OCI-LY1 (cell line): Measurements from ENCODE around the gene EIF6.

ENCODE experiments used
- H2AFZ ChIP-seq: fragments of 200-600 bp; sonication (generic), shearing (Covaris generic); 2 replicates; pipeline ENCODE4 v1.6.0; 2014; ENCODE audit warnings: antibody characterized with exemption, mild to moderate bottlenecking, low read length
- H3F3A ChIP-seq: fragments of 200-600 bp; sonication (generic), shearing (Covaris generic); 2 replicates; pipeline ENCODE4 v1.6.0; 2014; ENCODE audit warnings: mild to moderate bottlenecking, antibody characterized with exemption, low read length, moderate library complexity; ENCODE audit not compliant: insufficient read depth
- H3K27ac ChIP-seq: fragments of 200-600 bp; sonication (generic); 2 replicates; pipeline ENCODE4 v1.5.1; 2014; ENCODE audit warnings: low read length, mixed run types, mild to moderate bottlenecking, low read depth; ENCODE audit not compliant: poor library complexity, severe bottlenecking
- H3K27me3 ChIP-seq: fragments of 200-600 bp; sonication (generic); 2 replicates; pipeline ENCODE4 v1.6.0; 2014; ENCODE audit warnings: antibody characterized with exemption, mild to moderate bottlenecking, low read length, moderate library complexity; ENCODE audit not compliant: insufficient read depth
- H3K36me3 ChIP-seq: fragments of 200-600 bp; sonication (generic); 2 replicates; pipeline ENCODE4 v1.6.1; 2014; ENCODE audit warnings: mild to moderate bottlenecking, antibody characterized with exemption, low read length, moderate library complexity, mixed read lengths; ENCODE audit not compliant: insufficient read depth
- H3K4me1 ChIP-seq: fragments of 200-600 bp; sonication (generic); 2 replicates; pipeline ENCODE4 v1.5.1; 2014; ENCODE audit warnings: mild to moderate bottlenecking, low read length, moderate library complexity; ENCODE audit not compliant: insufficient read depth, severe bottlenecking
- H3K4me2 ChIP-seq: fragments of 200-600 bp; sonication (generic), shearing (Covaris generic); 2 replicates; pipeline ENCODE4 v1.6.1; 2014; ENCODE audit warnings: low read length
- H3K4me3 ChIP-seq: fragments of 200-600 bp; sonication (generic); 2 replicates; pipeline ENCODE4 v1.5.1; 2014; ENCODE audit warnings: low read length, low read depth, mild to moderate bottlenecking, mixed read lengths; ENCODE audit not compliant: poor library complexity, severe bottlenecking
- H3K79me2 ChIP-seq: fragments of 200-600 bp; shearing (Covaris generic); 2 replicates; pipeline ENCODE4 v1.6.1; 2016; ENCODE audit warnings: mixed run types, low read length, mixed read lengths; ENCODE audit not compliant: insufficient read depth
- H3K9ac ChIP-seq: fragments of 200-600 bp; sonication (generic), shearing (Covaris generic); 2 replicates; pipeline ENCODE4 v1.6.1; 2014; ENCODE audit warnings: mild to moderate bottlenecking, low read length, mixed read lengths
- H3K9me2 ChIP-seq: fragments of 200-600 bp; sonication (generic), shearing (Covaris generic); 2 replicates; pipeline ENCODE4 v1.6.1; 2014; ENCODE audit warnings: low read depth, mild to moderate bottlenecking, low read length, mixed read lengths
- H3K9me3 ChIP-seq: fragments of 200-600 bp; shearing (Covaris generic); 2 replicates; pipeline ENCODE4 v1.6.1; 2014; ENCODE audit warnings: low read length, mixed read lengths
- H4K20me1 ChIP-seq: fragments of 200-600 bp; sonication (generic), shearing (Covaris generic); 2 replicates; pipeline ENCODE4 v1.6.0; 2016; ENCODE audit warnings: mild to moderate bottlenecking, low read length; ENCODE audit not compliant: insufficient read depth
- EZH2 ChIP-seq: fragments of 200-600 bp; sonication (generic), shearing (Covaris generic); IDR thresholded peaks from 2 replicates; pipeline ENCODE4 v1.8.0; 2017; ENCODE audit warnings: borderline replicate concordance, mixed run types, mild to moderate bottlenecking, antibody characterized with exemption, low read length, moderate library complexity, mixed read lengths
- TF ChIP-seq, protein P1 (sequence below): fragments of 200-600 bp; sonication (generic), shearing (Covaris generic); IDR thresholded peaks from 2 replicates; pipeline ENCODE4 v1.5.1; 2017; ENCODE audit warnings: mild to moderate bottlenecking, antibody characterized with exemption, low read length, moderate library complexity, mixed read lengths

EIF6 gene

DNA sequence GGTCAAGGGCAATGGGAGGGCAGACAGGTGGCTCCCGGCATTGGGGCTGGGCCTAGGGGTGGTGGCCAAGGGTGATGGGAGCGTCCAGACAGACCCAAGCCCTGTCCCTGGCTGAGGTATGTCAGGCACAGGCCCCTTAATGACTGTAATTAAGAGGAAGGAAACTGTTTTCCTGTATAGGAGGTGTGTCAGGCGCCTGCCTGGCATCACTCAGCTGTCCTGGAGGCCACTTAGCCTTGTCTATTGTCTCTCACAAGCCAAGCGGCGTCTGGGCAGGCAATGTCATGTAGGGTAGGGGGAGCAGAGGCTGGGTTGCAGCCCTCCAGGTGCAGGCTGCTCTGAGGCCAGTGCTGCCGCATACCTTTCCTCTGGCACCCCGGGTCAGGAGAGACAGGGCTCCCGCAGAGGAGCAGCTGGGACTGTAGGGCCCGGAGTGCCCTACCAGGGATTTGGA is 11.6 kb upstream of the EIF6 start:
- TF ChIP-seq, protein P1, sequence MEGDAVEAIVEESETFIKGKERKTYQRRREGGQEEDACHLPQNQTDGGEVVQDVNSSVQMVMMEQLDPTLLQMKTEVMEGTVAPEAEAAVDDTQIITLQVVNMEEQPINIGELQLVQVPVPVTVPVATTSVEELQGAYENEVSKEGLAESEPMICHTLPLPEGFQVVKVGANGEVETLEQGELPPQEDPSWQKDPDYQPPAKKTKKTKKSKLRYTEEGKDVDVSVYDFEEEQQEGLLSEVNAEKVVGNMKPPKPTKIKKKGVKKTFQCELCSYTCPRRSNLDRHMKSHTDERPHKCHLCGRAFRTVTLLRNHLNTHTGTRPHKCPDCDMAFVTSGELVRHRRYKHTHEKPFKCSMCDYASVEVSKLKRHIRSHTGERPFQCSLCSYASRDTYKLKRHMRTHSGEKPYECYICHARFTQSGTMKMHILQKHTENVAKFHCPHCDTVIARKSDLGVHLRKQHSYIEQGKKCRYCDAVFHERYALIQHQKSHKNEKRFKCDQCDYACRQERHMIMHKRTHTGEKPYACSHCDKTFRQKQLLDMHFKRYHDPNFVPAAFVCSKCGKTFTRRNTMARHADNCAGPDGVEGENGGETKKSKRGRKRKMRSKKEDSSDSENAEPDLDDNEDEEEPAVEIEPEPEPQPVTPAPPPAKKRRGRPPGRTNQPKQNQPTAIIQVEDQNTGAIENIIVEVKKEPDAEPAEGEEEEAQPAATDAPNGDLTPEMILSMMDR = no peak
- no peak for TF ChIP-seq EZH2
- Histone ChIP-seq H3K9ac (no peak overlapping the region), H3K27ac (no peak overlapping the region), H3K9me3 (no peaks in the 10 kb centered on the region), H2AFZ (no peak overlapping the region), H3K79me2 (no peaks in the 10 kb centered on the region), H3K36me3 (no peaks in the 10 kb centered on the region), H3K9me2 (no peaks in the 10 kb centered on the region), H3F3A (no peaks in the 10 kb centered on the region), H3K4me2 (no peak overlapping the region), H4K20me1 (no peaks in the 10 kb centered on the region), H3K4me1 (no peaks in the 10 kb centered on the region), H3K27me3 (peaks cover 4% of the 10 kb centered on the region), H3K4me3 (no peak overlapping the region)

DNA sequence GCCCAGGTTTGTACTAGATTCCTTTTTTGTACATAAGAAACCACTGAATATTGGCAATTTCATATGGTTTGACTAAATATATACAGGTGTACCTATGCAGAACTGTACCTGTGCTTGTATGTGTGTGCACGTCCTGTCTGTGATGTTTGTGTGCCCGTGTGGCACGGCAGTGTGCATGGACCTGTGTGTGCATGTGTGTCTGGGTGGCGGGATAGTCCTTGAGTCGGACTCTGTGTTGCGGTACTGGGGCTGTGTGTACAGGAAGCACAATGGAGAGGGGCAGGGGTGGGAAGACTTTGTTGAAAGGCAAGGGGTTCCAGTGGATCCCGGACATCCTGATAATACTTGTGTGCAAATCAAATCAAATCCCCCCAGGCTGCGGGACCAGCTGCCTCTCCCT is 11.1 kb upstream of the EIF6 start:
- Histone ChIP-seq H4K20me1 (no peaks in the 10 kb centered on the region), H3K9ac (no peak overlapping the region), H3K36me3 (no peaks in the 10 kb centered on the region), H2AFZ (no peak overlapping the region), H3K4me2 (no peak overlapping the region), H3K9me2 (no peaks in the 10 kb centered on the region), H3K9me3 (no peaks in the 10 kb centered on the region), H3K79me2 (no peaks in the 10 kb centered on the region), H3F3A (no peaks in the 10 kb centered on the region), H3K4me3 (no peak overlapping the region), H3K27me3 (peaks cover 4% of the 10 kb centered on the region), H3K4me1 (no peaks in the 10 kb centered on the region), H3K27ac (no peak overlapping the region)
- TF ChIP-seq, protein P1 = no peak
- no peak for TF ChIP-seq EZH2

DNA sequence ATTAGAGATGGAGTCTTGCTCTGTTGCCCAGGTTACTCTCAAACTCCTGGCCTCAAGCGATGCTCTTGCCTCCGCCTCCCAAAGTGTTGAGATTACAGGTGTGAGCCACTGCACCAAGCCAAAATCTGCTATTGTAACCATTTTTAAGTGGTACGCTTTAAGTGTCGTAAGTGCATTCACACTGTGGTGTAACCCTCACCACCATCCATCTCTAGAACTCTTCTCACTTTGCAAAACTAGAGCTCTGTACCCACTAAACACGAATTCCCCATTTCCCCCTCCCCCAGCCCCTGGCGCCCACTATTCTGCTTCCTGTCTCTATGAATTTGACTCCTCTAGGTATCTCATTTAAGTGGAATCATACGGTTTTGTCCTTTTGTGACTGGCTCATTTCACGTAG is 10.5 kb upstream of the EIF6 start:
- H3K36me3 ChIP-seq = no peaks in the 10 kb centered on the region
- H3K79me2 ChIP-seq = no peaks in the 10 kb centered on the region
- peaks cover 4% of the 10 kb centered on the region for H3K27me3 ChIP-seq
- H4K20me1 ChIP-seq = no peaks in the 10 kb centered on the region
- H3K9me3 ChIP-seq = no peaks in the 10 kb centered on the region
- no peak overlapping the region for H2AFZ ChIP-seq
- H3K9ac ChIP-seq = no peak overlapping the region
- no peak overlapping the region for H3K27ac ChIP-seq
- H3K4me3 ChIP-seq = no peak overlapping the region
- H3K4me2 ChIP-seq = no peak overlapping the region
- TF ChIP-seq, protein P1 = no peak
- no peak for TF ChIP-seq EZH2
- H3F3A ChIP-seq = no peaks in the 10 kb centered on the region
- no peaks in the 10 kb centered on the region for H3K9me2 ChIP-seq
- H3K4me1 ChIP-seq = no peaks in the 10 kb centered on the region
